Measurements from ENCODE around the gene SMARCD3.

DNA sequence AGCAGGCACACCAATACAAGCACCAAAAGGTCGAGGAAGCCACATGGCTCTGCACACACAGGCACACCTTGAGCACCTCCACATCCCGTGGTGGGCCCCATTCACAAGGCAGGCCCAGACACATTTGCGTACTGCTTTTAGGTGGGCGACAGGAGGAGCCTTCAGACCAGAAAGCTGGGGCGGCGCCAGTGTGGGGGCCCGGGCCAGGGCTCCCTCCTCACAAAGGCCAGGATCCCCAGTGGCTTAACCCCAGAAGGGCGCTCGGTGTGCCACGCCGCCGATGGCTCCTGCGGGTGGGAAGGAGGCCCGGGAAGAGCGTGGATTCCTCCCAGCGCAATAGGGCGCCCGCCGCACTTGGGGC is 2.8 kb upstream of the SMARCD3 start:
- TF ChIP-seq CTCF (IDR thresholded peaks at IDR 0.05): no peak
- TF ChIP-seq, protein P1, sequence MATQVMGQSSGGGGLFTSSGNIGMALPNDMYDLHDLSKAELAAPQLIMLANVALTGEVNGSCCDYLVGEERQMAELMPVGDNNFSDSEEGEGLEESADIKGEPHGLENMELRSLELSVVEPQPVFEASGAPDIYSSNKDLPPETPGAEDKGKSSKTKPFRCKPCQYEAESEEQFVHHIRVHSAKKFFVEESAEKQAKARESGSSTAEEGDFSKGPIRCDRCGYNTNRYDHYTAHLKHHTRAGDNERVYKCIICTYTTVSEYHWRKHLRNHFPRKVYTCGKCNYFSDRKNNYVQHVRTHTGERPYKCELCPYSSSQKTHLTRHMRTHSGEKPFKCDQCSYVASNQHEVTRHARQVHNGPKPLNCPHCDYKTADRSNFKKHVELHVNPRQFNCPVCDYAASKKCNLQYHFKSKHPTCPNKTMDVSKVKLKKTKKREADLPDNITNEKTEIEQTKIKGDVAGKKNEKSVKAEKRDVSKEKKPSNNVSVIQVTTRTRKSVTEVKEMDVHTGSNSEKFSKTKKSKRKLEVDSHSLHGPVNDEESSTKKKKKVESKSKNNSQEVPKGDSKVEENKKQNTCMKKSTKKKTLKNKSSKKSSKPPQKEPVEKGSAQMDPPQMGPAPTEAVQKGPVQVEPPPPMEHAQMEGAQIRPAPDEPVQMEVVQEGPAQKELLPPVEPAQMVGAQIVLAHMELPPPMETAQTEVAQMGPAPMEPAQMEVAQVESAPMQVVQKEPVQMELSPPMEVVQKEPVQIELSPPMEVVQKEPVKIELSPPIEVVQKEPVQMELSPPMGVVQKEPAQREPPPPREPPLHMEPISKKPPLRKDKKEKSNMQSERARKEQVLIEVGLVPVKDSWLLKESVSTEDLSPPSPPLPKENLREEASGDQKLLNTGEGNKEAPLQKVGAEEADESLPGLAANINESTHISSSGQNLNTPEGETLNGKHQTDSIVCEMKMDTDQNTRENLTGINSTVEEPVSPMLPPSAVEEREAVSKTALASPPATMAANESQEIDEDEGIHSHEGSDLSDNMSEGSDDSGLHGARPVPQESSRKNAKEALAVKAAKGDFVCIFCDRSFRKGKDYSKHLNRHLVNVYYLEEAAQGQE (IDR thresholded peaks at IDR 0.05; ENCODE audit: insufficient read depth in 1 of 2, low read depth in 2 of 2, low read length in 1 of 2): no peak
- TF ChIP-seq POLR2AphosphoS5 (IDR thresholded peaks at IDR 0.05; ENCODE audit: low read depth, low read length): no peak
- TF ChIP-seq SIN3A (IDR thresholded peaks at IDR 0.05; ENCODE audit: borderline replicate concordance, insufficient read depth, low read depth, low read length): no peak
- TF ChIP-seq TCF7L2 (IDR thresholded peaks at IDR 0.05; ENCODE audit: low read depth, low read length): no peak

Measured in Panc1 (cell line).